Measurements from ENCODE around the gene NPFFR2. TPM values are rescaled to one million over a fixed set of nuclear protein-coding genes. Genes with fewer than 3 reads are reported as not detected.
"Not testable (repeated sequence)": the region's sequence is repeated elsewhere in the genome, so short reads cannot be mapped to it uniquely, and the experiment has no call there.

Gene NPFFR2
- total and polyA plus RNA-seq, 4 donors: not detected

- intact Hi-C loops (cut with DNase I): no loop called here
Measured at GRCh38 chr4:72055566-72055965, 23.8 kb downstream of the NPFFR2 start.

DNA sequence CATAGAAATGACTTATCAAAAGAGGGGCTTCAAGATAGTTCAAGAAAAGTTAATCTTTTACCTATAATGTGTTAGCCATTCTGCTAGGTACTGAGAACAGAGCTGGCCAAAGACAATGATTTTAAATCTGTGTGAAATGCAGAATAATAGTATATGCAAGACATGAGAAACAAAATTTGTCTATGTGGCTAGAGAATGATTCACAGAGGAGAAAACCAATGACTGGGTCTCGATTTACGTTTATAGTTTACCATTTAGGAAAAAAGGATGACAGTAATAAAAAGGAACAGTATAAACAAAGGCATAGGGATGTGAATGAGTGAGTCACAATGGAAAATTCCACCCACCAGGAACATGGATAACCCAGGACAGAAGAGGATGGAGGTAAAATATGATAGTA is 31.9 kb downstream of the NPFFR2 start:
- Histone ChIP-seq H3K4me3 (ENCODE audit: low read length in 2 of 2) (no peak overlapping the region), H3K27me3 (ENCODE audit: control insufficient read depth in 1 of 2, insufficient read depth in 2 of 2, low read length in 1 of 2) (peaks cover 0 to 1% of the 10 kb centered on the region in 2 donors), H3K4me1 (ENCODE audit: control insufficient read depth in 1 of 2, insufficient read depth in 2 of 2, low read length in 2 of 2) (no peaks in the 10 kb centered on the region), H3K36me3 (ENCODE audit: control insufficient read depth in 1 of 2, insufficient read depth in 2 of 2, low read length in 1 of 2) (no peaks in the 10 kb centered on the region), H3K9me3 (ENCODE audit: control insufficient read depth, low read length) (peaks cover 2% of the 10 kb centered on the region), H3K27ac (ENCODE audit: low read depth in 1 of 2, low read length in 2 of 2) (no peak overlapping the region)
- 80% methylated on average over 2 of the region's 2 CpGs for WGBS, 2 donors
- ATAC-seq (ENCODE audit: low FRiP score) (no peak), DNase-seq (no peak)
- intact Hi-C loops (cut with DNase I): no loop called here

More at GRCh38 chr4:72055566-72055965, 23.8 kb downstream of the NPFFR2 start:
- Histone ChIP-seq H3K36me3 (ENCODE audit: control insufficient read depth in 1 of 2, insufficient read depth in 2 of 2, low read length in 1 of 2) (no peaks in the 10 kb centered on the region), H3K9me3 (ENCODE audit: control insufficient read depth, low read length) (no peaks in the 10 kb centered on the region), H3K27ac (ENCODE audit: low read depth in 1 of 2, low read length in 2 of 2) (no peak overlapping the region), H3K4me1 (ENCODE audit: control insufficient read depth in 1 of 2, insufficient read depth in 2 of 2, low read length in 2 of 2) (no peaks in the 10 kb centered on the region), H3K4me3 (ENCODE audit: low read length in 2 of 2) (no peak overlapping the region), H3K27me3 (ENCODE audit: control insufficient read depth in 1 of 2, insufficient read depth in 2 of 2, low read length in 1 of 2) (no peaks in the 10 kb centered on the region)
- ATAC-seq (ENCODE audit: low FRiP score): no peak
- DNase-seq: no peak

DNA sequence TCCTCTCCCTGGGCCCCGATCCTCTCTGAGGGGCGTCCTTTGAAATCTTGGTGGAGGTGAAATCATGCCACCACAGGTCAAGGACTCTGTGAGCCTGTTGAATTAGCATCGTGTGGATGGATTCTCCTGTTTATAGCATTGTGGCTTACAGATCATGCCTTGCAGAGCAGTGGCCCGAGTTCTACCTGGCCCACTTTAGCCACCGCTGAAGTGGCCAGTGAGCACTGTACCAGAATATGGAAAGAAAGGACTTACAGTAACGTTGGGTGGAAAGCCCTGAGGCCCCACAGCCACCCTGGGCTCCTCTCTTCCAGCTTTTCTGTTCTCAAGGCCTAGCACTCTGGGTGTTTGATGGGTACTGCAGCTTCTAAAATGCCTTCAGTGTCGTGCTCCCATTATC is 35.3 kb downstream of the NPFFR2 start:
- no peaks in the 10 kb centered on the region for H3K4me1 ChIP-seq (ENCODE audit: control insufficient read depth in 1 of 2, insufficient read depth in 2 of 2, low read length in 2 of 2)
- peaks cover 0 to 1% of the 10 kb centered on the region in 2 donors for H3K27me3 ChIP-seq (ENCODE audit: control insufficient read depth in 1 of 2, insufficient read depth in 2 of 2, low read length in 1 of 2)
- H3K36me3 ChIP-seq (ENCODE audit: control insufficient read depth in 1 of 2, insufficient read depth in 2 of 2, low read length in 1 of 2): no peaks in the 10 kb centered on the region
- H3K4me3 ChIP-seq (ENCODE audit: low read length in 2 of 2): no peak overlapping the region
- no peak for DNase-seq
- peaks cover 2% of the 10 kb centered on the region for H3K9me3 ChIP-seq (ENCODE audit: control insufficient read depth, low read length)
- intact Hi-C loops (cut with DNase I): no loop called here
- H3K27ac ChIP-seq (ENCODE audit: low read depth in 1 of 2, low read length in 2 of 2): no peak overlapping the region
- ATAC-seq (ENCODE audit: low FRiP score): peak; percentile 43
- 70 to 73% methylated on average over 7 of the region's 7 CpGs for WGBS, 2 donors

DNA sequence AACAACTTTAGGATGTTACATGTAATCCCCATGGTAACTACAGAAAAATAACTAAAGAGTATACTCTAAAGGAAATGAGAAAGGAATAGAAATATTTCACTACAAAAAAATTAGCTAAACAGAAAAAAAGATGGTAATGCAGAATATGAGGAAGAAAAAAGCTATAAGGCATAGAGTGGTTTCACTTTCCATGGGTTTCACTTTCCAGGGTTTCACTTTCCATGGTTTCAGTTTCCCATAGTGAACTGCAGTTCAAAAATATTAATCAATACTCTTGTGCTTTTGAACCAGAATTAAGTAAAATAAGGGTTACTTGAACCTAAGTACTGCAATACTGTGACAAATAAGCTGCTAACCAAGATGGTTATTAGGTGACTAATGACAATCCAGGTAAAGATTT is 42.0 kb downstream of the NPFFR2 start:
- H3K4me3 ChIP-seq (ENCODE audit: low read length in 2 of 2): no peak overlapping the region
- no peaks in the 10 kb centered on the region for H3K36me3 ChIP-seq (ENCODE audit: control insufficient read depth in 1 of 2, insufficient read depth in 2 of 2, low read length in 1 of 2)
- no peaks in the 10 kb centered on the region for H3K27me3 ChIP-seq (ENCODE audit: control insufficient read depth in 1 of 2, insufficient read depth in 2 of 2, low read length in 1 of 2)
- intact Hi-C loops (cut with DNase I): no loop called here
- no peak overlapping the region for H3K27ac ChIP-seq (ENCODE audit: low read depth in 1 of 2, low read length in 2 of 2)
- ATAC-seq (ENCODE audit: low FRiP score) (no peak), DNase-seq (no peak)
- no peaks in the 10 kb centered on the region for H3K9me3 ChIP-seq (ENCODE audit: control insufficient read depth, low read length)
- H3K4me1 ChIP-seq (ENCODE audit: control insufficient read depth in 1 of 2, insufficient read depth in 2 of 2, low read length in 2 of 2): no peaks in the 10 kb centered on the region

GRCh38 chr4:72076562-72076961 is 44.8 kb downstream of the NPFFR2 start:
- Histone ChIP-seq H3K4me3 (ENCODE audit: low read length in 2 of 2) (no peak overlapping the region), H3K36me3 (ENCODE audit: control insufficient read depth in 1 of 2, insufficient read depth in 2 of 2, low read length in 1 of 2) (no peaks in the 10 kb centered on the region), H3K9me3 (ENCODE audit: control insufficient read depth, low read length) (no peaks in the 10 kb centered on the region), H3K27me3 (ENCODE audit: control insufficient read depth in 1 of 2, insufficient read depth in 2 of 2, low read length in 1 of 2) (no peaks in the 10 kb centered on the region), H3K27ac (ENCODE audit: low read depth in 1 of 2, low read length in 2 of 2) (no peak overlapping the region), H3K4me1 (ENCODE audit: control insufficient read depth in 1 of 2, insufficient read depth in 2 of 2, low read length in 2 of 2) (no peaks in the 10 kb centered on the region)
- no peak for DNase-seq
- intact Hi-C loops (cut with DNase I): no loop called here
- ATAC-seq (ENCODE audit: low FRiP score): no peak

- Histone ChIP-seq H3K4me3 (ENCODE audit: low read length in 2 of 2) (no peak overlapping the region), H3K9me3 (ENCODE audit: control insufficient read depth, low read length) (no peaks in the 10 kb centered on the region), H3K27me3 (ENCODE audit: control insufficient read depth in 1 of 2, insufficient read depth in 2 of 2, low read length in 1 of 2) (no peaks in the 10 kb centered on the region), H3K27ac (ENCODE audit: low read depth in 1 of 2, low read length in 2 of 2) (no peak overlapping the region), H3K36me3 (ENCODE audit: control insufficient read depth in 1 of 2, insufficient read depth in 2 of 2, low read length in 1 of 2) (no peaks in the 10 kb centered on the region), H3K4me1 (ENCODE audit: control insufficient read depth in 1 of 2, insufficient read depth in 2 of 2, low read length in 2 of 2) (no peaks in the 10 kb centered on the region)
- DNase-seq (no peak), ATAC-seq (ENCODE audit: low FRiP score) (no peak)
- intact Hi-C loops (cut with DNase I): no loop called here
- 58 to 70% methylated on average over 2 of the region's 2 CpGs for WGBS, 2 donors
Measured at GRCh38 chr4:72077346-72077745, 45.5 kb downstream of the NPFFR2 start.

DNA sequence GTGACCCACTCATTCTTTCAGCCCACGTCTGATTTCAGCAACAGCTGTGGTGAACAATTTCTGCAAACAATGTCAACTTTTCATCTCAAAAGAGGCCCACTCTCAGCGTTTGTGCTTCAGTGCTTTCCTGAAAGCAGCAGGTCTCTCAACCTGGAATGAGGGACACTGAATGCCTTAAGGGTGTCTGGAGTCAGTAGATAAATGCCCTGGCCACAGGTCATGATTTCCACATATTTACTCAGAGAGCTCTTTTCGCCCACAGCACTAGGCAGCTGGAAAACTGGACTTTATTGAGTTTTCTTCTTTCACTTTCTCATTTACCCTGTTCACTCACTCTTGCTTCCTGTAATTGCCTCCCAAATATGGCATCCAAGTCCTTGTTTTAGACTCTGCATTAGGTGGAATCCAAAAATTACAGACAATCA is 52.8 kb downstream of the NPFFR2 start:
- H3K4me3 ChIP-seq (ENCODE audit: low read length in 2 of 2): no peak overlapping the region
- no peaks in the 10 kb centered on the region for H3K4me1 ChIP-seq (ENCODE audit: control insufficient read depth in 1 of 2, insufficient read depth in 2 of 2, low read length in 2 of 2)
- no peak for ATAC-seq (ENCODE audit: low FRiP score)
- intact Hi-C loops (cut with DNase I): no loop called here
- WGBS, 2 donors: 34 to 36% methylated on average over 3 of the region's 3 CpGs
- no peaks in the 10 kb centered on the region for H3K27me3 ChIP-seq (ENCODE audit: control insufficient read depth in 1 of 2, insufficient read depth in 2 of 2, low read length in 1 of 2)
- H3K27ac ChIP-seq (ENCODE audit: low read depth in 1 of 2, low read length in 2 of 2): no peak overlapping the region
- no peaks in the 10 kb centered on the region for H3K36me3 ChIP-seq (ENCODE audit: control insufficient read depth in 1 of 2, insufficient read depth in 2 of 2, low read length in 1 of 2)
- no peak for DNase-seq
- no peaks in the 10 kb centered on the region for H3K9me3 ChIP-seq (ENCODE audit: control insufficient read depth, low read length)

- H3K36me3 ChIP-seq (ENCODE audit: control insufficient read depth in 1 of 2, insufficient read depth in 2 of 2, low read length in 1 of 2); H3K4me1 ChIP-seq (ENCODE audit: control insufficient read depth in 1 of 2, insufficient read depth in 2 of 2, low read length in 2 of 2); H3K9me3 ChIP-seq (ENCODE audit: control insufficient read depth, low read length); DNase-seq; H3K4me3 ChIP-seq (ENCODE audit: low read length in 2 of 2); H3K27me3 ChIP-seq (ENCODE audit: control insufficient read depth in 1 of 2, insufficient read depth in 2 of 2, low read length in 1 of 2); H3K27ac ChIP-seq (ENCODE audit: low read depth in 1 of 2, low read length in 2 of 2); ATAC-seq (ENCODE audit: low FRiP score); intact Hi-C loops (cut with DNase I): not testable (repeated sequence)
- 79 to 86% methylated on average over 2 of the region's 2 CpGs for WGBS, 2 donors
Measured at GRCh38 chr4:72090606-72091005, 58.8 kb downstream of the NPFFR2 start.

DNA sequence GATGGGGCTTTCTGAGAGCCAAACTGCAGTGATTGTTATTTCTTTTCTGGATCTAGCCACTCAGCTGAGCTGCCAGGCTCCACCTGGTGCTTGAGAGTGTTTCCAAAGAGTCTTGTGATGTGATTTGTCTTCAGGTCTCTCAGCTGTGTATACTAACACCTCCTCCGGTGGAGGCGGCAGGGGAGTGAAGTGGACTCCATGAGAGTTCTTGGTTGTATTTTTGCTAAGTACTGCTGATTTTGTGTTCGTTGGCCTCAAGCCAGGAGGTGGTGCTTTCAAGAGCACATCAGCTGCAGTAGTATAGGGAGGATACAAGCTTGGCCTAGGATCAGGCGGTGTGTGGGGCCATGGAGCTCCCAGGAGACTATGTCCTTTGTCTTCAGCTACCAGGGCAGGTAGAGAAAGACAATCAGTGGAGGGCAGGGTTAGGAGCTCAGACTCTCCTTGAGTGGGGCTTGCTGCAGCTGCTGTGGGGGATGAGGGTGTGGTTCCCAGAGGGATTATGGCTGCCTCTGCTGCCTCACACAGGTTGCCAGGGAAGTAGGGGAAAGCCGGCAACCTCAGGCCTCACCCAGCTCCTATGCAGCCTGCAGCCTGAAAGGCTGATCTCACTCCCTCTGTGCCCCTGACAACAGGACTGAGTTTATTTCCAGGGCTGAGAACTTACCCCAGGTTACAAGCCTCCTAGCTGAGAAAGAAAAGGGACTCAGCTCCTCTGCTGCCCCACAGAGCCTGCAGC is 62.4 kb downstream of the NPFFR2 start:
- intact Hi-C loops (cut with DNase I): no loop called here
- WGBS, 2 donors: 50 to 52% methylated on average over 5 of the region's 5 CpGs
- Histone ChIP-seq H3K36me3 (ENCODE audit: control insufficient read depth in 1 of 2, insufficient read depth in 2 of 2, low read length in 1 of 2) (no peaks in the 10 kb centered on the region), H3K27me3 (ENCODE audit: control insufficient read depth in 1 of 2, insufficient read depth in 2 of 2, low read length in 1 of 2) (peaks cover 0 to 1% of the 10 kb centered on the region in 2 donors), H3K4me1 (ENCODE audit: control insufficient read depth in 1 of 2, insufficient read depth in 2 of 2, low read length in 2 of 2) (peaks cover 0 to 2% of the 10 kb centered on the region in 2 donors), H3K9me3 (ENCODE audit: control insufficient read depth, low read length) (no peaks in the 10 kb centered on the region), H3K27ac (ENCODE audit: low read depth in 1 of 2, low read length in 2 of 2) (no peak overlapping the region), H3K4me3 (ENCODE audit: low read length in 2 of 2) (no peak overlapping the region)
- no peak for DNase-seq
- ATAC-seq (ENCODE audit: low FRiP score): no peak
